Stimulated activated CD4-positive, alpha-beta T cell treated with anti-CD3 and anti-CD28 coated beads, Interleukin-12 subunit alpha, Interleukin-12 subunit beta, amount 100 ng/mL, for 48 hours (primary cell): ENCODE data around the gene RCHY1.
"Not testable (repeated sequence)": the region's sequence is repeated elsewhere in the genome, so short reads cannot be mapped to it uniquely, and the experiment has no call there.

Source experiments
- DNase-seq, 3 donors: peaks; one replicate each; pipeline ENCODE4 v3.0.0-alpha.2; 2020; ENCODE audit warnings: low read depth in 2 of 3, low spot score in 1 of 3

The RCHY1 gene

GRCh38 chr4:75516144-75516543 is 1.9 kb upstream of the RCHY1 start:
- DNase-seq, result no peak

- peak in 1 of 3 donors; percentile 8 for DNase-seq
These were observed 878 bp upstream of the RCHY1 start for GRCh38 chr4:75514949-75515612.

GRCh38 chr4:75513526-75514130 is 575 bp downstream of the RCHY1 start:
- DNase-seq, result peak in 1 of 3 donors; percentile 14

- no peak for DNase-seq
These were observed 1.6 kb downstream of the RCHY1 start for GRCh38 chr4:75512386-75513211.

GRCh38 chr4:75511841-75512240 is 2.4 kb downstream of the RCHY1 start:
- no peak for DNase-seq

- not testable (repeated sequence) for DNase-seq
These were observed 4.6 kb downstream of the RCHY1 start for GRCh38 chr4:75509592-75509991.

- DNase-seq, result no peak
These were observed 8.6 kb downstream of the RCHY1 start for GRCh38 chr4:75505630-75506029.

GRCh38 chr4:75502671-75503070 is 11.5 kb downstream of the RCHY1 start:
- DNase-seq, result no peak

- no peak for DNase-seq
These were observed 14.3 kb downstream of the RCHY1 start for GRCh38 chr4:75499900-75500299.

- DNase-seq, result no peak
These were observed 16.2 kb downstream of the RCHY1 start for GRCh38 chr4:75498041-75498440.

GRCh38 chr4:75497133-75497532 is 17.1 kb downstream of the RCHY1 start:
- DNase-seq, result no peak

- no peak for DNase-seq
These were observed 17.8 kb downstream of the RCHY1 start for GRCh38 chr4:75496406-75496805.

GRCh38 chr4:75495476-75495875 is 18.7 kb downstream of the RCHY1 start:
- DNase-seq, result no peak

GRCh38 chr4:75494563-75494962 is 19.6 kb downstream of the RCHY1 start:
- no peak for DNase-seq

GRCh38 chr4:75490155-75490554 is 24.0 kb downstream of the RCHY1 start:
- DNase-seq, result no peak

GRCh38 chr4:75484190-75484589 is 30.0 kb downstream of the RCHY1 start:
- DNase-seq, result no peak

- DNase-seq, result no peak
These were observed 37.0 kb downstream of the RCHY1 start for GRCh38 chr4:75477201-75477600.

- no peak for DNase-seq
These were observed 43.5 kb downstream of the RCHY1 start for GRCh38 chr4:75470738-75471137.

- no peak for DNase-seq
These were observed 44.3 kb downstream of the RCHY1 start for GRCh38 chr4:75469896-75470295.

- no peak for DNase-seq
These were observed 56.8 kb downstream of the RCHY1 start for GRCh38 chr4:75457365-75457764.

GRCh38 chr4:75434105-75434504 is 80.1 kb downstream of the RCHY1 start:
- no peak for DNase-seq

- no peak for DNase-seq
These were observed 81.5 kb downstream of the RCHY1 start for GRCh38 chr4:75432683-75433082.
